ENCODE data around the gene PPRC1.

Gene PPRC1, protein sequence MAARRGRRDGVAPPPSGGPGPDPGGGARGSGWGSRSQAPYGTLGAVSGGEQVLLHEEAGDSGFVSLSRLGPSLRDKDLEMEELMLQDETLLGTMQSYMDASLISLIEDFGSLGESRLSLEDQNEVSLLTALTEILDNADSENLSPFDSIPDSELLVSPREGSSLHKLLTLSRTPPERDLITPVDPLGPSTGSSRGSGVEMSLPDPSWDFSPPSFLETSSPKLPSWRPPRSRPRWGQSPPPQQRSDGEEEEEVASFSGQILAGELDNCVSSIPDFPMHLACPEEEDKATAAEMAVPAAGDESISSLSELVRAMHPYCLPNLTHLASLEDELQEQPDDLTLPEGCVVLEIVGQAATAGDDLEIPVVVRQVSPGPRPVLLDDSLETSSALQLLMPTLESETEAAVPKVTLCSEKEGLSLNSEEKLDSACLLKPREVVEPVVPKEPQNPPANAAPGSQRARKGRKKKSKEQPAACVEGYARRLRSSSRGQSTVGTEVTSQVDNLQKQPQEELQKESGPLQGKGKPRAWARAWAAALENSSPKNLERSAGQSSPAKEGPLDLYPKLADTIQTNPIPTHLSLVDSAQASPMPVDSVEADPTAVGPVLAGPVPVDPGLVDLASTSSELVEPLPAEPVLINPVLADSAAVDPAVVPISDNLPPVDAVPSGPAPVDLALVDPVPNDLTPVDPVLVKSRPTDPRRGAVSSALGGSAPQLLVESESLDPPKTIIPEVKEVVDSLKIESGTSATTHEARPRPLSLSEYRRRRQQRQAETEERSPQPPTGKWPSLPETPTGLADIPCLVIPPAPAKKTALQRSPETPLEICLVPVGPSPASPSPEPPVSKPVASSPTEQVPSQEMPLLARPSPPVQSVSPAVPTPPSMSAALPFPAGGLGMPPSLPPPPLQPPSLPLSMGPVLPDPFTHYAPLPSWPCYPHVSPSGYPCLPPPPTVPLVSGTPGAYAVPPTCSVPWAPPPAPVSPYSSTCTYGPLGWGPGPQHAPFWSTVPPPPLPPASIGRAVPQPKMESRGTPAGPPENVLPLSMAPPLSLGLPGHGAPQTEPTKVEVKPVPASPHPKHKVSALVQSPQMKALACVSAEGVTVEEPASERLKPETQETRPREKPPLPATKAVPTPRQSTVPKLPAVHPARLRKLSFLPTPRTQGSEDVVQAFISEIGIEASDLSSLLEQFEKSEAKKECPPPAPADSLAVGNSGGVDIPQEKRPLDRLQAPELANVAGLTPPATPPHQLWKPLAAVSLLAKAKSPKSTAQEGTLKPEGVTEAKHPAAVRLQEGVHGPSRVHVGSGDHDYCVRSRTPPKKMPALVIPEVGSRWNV (N-terminal part only)

DNA sequence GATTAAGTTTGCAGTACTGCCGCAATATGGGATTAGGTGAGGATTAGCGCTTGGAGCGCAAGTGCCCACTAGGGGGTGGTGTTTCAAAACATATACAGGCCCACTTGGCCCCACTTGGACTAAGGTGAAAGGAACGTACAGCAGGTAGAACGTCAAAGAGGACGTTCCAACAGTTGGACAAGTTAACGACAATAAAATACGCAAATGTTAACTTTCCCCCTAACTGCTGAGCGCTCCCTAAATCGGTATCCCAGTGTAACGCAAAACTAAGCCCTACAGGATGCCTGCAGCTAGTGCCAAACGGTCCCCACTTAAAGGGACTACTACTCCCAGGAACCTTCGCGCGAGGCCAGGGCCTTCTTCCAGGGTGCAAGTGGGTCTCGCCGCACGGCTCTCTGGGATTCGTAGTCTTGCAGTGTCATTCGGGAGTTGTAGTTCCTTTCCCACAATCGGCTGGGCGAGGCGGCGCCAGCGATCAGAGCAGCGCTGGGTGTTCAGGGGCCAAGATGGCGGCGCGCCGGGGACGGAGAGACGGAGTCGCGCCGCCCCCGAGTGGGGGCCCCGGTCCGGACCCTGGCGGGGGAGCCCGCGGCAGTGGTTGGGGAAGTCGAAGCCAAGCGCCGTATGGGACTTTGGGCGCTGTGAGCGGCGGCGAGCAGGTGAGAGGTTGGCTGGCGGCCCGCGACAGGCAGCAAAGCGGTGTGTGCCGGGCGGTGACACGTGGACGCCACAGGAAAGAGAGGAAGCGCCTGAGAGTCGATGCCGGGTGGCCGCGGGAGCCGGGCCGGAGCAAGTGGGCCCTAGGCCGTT is at the start of gene PPRC1:
TSS of gene PPRC1 (plus strand) at position 478 of the 810 bp plus-strand sequence. CDS start at position 507, 29 bp downstream.
- peak; percentile 99 for DNase-seq
- in situ Hi-C loops (cut with HindIII; ENCODE audit: low pct_ligation_motif_present, low pct_unique_long_range_greater_than_20kb, low sequenced_read_pairs), result no loop called here

DNA sequence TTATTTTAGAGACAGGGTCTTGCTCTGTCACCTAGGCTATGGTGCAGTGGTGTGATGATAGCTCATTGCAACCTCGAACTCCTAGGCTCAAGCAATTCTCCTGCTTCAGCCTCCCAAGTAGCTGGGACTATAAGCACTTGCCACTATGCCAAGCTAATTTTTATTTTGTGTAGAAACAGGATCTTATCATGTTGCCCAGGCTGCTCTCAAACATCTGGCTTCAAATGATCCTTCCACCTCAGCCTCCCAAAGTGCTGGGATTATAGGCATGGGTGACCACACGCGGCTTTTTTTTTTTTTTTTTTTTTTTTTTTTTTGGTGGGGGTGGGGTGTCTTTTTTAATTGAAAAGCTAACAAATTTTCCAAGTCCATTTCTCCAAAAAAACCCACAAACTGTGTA is 49.3 kb upstream of the PPRC1 start:
- no peak for DNase-seq
- in situ Hi-C loops (cut with HindIII; ENCODE audit: low pct_ligation_motif_present, low pct_unique_long_range_greater_than_20kb, low sequenced_read_pairs), result no loop called here

DNA sequence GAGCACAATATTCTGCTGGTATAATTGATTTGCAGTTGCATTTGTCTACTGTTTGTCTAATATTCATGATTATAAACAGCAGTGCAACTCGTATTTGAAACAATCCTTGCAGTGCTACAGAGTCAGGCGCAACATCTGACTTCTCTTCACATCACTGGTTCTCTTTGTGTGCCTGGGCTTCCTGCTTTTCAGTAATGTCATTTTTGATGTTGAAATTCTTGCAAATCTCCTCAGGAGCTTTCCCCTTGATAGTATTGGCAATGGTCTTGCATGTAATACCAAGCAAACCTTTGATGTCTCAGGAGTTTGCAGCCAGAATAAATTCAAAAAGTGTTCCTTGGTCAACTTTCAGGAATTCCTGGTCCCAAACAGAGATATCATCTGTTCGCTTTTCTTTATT is 47.5 kb upstream of the PPRC1 start:
- in situ Hi-C loops (cut with HindIII; ENCODE audit: low pct_ligation_motif_present, low pct_unique_long_range_greater_than_20kb, low sequenced_read_pairs), result no loop called here

DNA sequence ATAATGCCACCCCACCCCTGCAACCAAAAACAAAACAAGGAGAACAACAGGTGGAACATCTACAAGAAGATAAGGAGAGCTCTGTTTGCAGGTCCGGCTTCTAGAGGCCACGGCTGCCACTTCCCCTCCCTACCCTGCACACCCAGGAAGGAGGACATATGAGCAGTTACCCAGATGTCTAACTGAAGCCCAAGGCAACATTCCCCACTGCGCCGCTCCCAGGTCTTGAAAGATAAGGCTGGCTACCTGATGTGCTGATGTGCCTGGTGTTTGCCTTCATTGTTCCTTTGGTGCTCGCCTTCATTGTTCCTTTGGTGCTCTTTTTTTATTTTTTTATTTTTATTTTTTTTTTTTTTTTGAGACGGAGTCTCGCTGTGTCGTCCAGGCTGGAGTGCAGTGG is 46.6 kb upstream of the PPRC1 start:
- in situ Hi-C loops (cut with HindIII; ENCODE audit: low pct_ligation_motif_present, low pct_unique_long_range_greater_than_20kb, low sequenced_read_pairs), result no loop called here
- DNase-seq, result no peak

More for the DNA sequence above, 47.5 kb upstream of the PPRC1 start:
- no peak for DNase-seq

DNA sequence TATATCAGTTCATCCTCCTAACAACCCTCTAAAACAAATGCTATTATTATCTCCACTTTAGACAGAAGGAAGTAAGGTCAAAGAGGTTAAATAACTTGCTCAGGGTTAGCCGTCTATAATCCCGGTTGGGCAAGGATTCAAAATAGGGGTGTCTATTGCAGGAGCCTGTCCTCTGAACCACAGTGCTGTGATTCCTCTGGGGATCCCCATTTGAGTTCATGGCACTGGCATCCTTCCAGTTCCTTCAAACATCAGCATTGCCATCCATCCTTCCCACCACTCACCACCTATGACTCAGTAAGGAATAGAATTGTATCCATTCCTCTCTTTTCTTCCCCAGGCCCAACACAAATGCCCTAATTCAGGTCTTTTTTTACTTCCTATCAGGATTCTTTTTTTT is 42.1 kb upstream of the PPRC1 start:
- no peak for DNase-seq
- in situ Hi-C loops (cut with HindIII; ENCODE audit: low pct_ligation_motif_present, low pct_unique_long_range_greater_than_20kb, low sequenced_read_pairs), result no loop called here

DNA sequence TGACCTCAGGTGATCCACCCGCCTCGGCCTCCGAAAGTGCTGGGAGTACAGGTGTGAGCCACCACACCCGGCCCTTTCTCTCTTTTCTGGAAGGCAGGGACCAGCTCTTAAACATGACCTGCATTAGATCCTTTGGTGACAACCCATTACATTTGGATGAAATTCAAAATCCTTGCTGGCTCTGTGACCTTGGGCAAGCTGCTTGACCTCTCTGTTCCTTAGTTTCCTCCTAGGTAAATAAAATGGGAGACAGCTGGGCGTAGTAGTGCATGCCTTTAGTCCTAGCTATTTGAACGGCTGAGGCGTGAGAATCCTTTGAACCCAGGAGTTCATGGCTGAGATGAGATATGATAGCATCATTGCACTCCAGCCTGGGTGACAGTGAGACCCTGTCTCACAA is 36.4 kb upstream of the PPRC1 start:
- no peak for DNase-seq
- in situ Hi-C loops (cut with HindIII; ENCODE audit: low pct_ligation_motif_present, low pct_unique_long_range_greater_than_20kb, low sequenced_read_pairs), result no loop called here

DNA sequence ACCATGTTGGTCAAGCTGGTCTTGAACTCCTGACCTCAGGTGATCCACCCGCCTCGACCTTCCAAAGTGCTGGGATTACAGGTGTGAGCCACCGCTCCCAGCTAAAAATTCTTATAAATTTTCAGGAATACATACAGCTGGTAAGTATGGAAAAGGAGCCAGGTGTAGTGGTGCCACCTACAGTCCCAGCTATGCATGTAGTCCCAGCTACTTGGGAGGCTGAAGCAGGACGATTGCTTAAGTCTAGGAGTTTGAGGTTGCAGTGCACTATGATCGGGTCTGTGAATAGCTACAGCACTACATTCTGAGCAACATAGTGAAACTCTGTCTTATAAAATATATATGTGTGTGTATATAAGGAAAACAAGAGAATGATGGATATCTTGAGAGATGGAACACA is 31.7 kb upstream of the PPRC1 start:
- no peak for DNase-seq
- in situ Hi-C loops (cut with HindIII; ENCODE audit: low pct_ligation_motif_present, low pct_unique_long_range_greater_than_20kb, low sequenced_read_pairs), result no loop called here

DNA sequence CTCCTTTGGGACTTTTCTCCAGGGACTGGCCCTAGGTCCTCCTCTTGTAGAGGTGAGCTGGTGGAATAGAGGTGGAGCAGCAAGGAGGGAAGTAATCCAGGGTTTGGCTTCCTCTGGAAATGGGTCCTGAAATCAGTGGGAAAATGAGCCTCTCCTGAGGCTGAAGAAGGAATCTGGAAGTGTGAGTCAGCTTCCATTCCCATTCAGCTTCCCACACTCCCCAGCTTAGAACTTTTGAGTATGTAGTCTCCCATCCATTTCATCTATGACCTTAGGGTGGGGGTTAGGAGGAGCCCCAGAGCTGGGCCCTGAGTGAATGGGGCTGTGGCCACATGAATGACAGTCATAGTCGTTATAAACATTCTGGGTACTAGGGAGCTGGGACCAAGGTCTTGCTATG is 30.4 kb upstream of the PPRC1 start:
- in situ Hi-C loops (cut with HindIII; ENCODE audit: low pct_ligation_motif_present, low pct_unique_long_range_greater_than_20kb, low sequenced_read_pairs), result no loop called here
- DNase-seq, result no peak

DNA sequence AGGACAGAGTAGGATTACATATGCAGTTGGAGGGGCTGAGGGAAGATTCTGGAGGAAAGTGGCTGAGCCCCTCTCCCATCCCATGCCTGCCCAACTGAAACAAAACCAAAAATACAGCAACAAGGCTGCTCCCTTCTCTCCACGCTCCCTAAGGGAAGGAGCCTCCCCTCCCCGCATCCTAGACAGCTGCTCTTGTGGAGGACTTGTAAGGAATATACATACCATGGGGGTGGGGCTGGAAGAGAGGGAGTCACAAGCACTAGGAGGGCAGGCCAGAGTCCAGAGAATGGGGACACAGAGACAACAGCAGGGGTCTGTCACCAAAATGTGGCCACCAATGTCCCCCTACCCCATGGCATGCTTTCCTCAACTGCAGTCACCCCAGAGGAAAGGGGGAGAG is 25.8 kb upstream of the PPRC1 start:
- no peak for DNase-seq
- in situ Hi-C loops (cut with HindIII; ENCODE audit: low pct_ligation_motif_present, low pct_unique_long_range_greater_than_20kb, low sequenced_read_pairs), result no loop called here

DNA sequence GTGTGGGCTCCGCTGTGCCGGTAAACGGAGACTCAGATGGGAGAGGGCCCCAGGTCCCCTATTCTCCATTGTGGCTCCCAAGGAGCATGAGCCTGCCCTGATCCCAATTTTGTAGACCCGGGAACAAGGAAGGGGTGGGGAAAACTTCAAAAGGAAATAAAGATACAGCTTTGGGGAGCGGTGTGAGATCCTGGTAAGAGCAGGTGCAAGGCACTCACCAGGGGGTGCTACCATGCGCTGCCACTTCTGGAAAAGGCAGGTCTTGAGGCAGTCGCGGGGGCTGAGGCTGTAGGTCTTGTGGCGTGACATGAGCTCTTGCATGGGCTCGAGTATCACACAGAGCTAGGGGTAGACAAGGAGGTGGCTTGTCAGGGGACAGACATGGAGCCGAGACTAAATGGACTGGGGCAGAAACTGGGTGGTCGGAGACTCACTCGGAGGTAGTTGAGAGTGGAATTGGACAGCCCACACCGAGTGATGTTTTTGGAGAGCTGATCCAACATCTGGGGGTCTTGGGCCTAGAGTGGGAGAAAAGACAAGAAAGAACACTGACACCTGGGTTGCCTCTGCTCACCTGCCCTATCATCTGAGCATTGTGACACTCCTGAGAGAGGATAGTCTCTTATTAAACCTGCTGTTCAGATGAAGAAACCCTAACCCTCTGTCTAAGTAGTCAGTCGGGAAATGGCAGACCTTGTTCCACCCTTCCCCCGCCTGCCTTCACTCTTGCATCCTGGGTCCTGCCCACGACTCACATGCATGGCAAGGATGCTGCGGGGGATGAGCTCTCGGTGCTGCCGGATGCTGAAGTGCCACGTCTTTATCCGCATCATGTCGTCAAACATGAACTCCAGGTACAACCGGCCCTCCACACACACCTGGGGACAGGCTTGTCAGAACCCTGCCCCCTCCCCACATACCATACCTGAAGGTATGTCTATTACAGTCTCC is 23.4 kb upstream of the PPRC1 start:
- in situ Hi-C loops (cut with HindIII; ENCODE audit: low pct_ligation_motif_present, low pct_unique_long_range_greater_than_20kb, low sequenced_read_pairs), result no loop called here

DNA sequence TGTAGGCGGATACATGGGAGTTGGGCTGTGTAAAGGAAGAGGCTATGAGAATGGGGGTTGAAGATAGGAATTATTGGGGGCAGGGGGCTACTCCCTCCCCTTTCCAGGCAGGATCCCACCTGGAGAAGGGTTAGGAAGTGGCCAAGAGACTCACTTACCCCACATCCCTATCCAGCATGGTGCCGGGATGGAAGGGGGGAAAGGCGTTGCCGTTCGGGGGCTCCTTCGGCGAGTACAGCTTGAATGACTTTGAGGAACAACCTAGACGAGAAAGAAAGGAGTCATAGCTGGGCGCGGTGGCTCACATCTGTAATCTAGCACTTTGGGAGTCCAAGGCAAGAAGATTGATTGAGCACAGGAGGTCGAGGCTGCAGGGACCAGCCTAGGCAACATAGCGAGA is 21.6 kb upstream of the PPRC1 start:
- DNase-seq, result no peak
- in situ Hi-C loops (cut with HindIII; ENCODE audit: low pct_ligation_motif_present, low pct_unique_long_range_greater_than_20kb, low sequenced_read_pairs), result no loop called here

More for the DNA sequence above, 23.4 kb upstream of the PPRC1 start:
- no peak for DNase-seq

DNA sequence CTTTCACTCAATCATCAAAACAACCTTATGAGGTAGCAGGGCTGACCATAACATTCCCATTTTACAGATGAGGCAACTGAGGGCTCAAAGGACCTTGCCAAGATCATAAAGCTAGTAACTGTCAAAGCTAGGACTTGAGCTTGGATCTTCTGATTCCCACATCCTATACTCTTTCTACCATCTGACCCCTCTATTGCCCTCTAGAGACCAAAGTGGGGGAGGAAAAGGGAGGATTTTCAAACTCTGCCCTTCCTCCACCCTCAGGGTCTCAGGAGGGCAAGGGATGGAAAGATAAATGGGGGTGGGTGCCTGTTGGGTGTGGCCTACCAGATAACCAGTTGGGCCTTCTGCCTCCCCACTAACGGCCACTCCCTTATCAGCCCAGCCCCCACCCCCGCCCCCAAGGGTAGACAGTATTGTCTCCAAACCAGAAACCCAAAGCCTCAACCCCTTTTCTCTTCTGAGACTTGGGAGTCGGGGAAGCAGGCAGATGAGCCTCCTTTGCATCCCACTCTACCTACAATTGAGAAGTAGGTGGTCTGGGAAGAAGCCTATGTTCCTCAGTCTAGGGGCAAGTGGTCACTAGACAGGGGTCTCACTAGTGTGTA is 20.5 kb upstream of the PPRC1 start:
- DNase-seq, result peak; percentile 19
- in situ Hi-C loops (cut with HindIII; ENCODE audit: low pct_ligation_motif_present, low pct_unique_long_range_greater_than_20kb, low sequenced_read_pairs), result no loop called here

DNA sequence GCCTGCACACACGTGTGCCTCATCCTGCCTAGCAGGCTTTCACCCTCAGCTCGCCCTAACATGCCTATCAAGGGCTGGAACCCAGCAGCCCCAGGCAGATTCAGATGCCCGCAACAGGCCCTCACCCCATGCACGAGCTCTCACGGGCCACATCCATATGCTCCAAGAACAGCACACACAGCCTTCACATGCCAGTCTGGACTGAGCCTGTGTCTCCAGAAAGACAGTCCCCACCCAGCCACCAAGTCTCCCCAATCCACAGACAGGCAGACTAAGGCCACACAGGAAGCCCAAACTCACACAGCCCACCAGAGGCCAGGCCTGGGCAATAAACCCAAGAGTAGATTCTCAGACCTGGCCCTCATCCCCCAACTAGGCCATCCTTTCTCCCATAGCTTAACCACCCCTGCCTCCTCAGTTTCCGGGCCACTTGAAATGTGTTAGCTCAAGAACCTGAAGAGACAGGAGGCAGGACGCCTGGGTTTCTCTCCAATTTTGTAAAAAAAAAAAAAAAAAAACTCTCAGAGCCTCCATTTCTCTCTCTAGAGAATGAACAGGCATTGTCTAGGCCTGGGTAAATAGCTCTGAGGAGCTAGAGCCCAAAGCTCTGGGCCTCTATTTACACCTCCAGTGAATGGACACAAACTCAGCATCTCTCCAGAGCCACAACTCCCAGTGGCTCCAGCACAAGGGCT is 19.4 kb upstream of the PPRC1 start:
- in situ Hi-C loops (cut with HindIII; ENCODE audit: low pct_ligation_motif_present, low pct_unique_long_range_greater_than_20kb, low sequenced_read_pairs), result no loop called here
- DNase-seq, result no peak

DNA sequence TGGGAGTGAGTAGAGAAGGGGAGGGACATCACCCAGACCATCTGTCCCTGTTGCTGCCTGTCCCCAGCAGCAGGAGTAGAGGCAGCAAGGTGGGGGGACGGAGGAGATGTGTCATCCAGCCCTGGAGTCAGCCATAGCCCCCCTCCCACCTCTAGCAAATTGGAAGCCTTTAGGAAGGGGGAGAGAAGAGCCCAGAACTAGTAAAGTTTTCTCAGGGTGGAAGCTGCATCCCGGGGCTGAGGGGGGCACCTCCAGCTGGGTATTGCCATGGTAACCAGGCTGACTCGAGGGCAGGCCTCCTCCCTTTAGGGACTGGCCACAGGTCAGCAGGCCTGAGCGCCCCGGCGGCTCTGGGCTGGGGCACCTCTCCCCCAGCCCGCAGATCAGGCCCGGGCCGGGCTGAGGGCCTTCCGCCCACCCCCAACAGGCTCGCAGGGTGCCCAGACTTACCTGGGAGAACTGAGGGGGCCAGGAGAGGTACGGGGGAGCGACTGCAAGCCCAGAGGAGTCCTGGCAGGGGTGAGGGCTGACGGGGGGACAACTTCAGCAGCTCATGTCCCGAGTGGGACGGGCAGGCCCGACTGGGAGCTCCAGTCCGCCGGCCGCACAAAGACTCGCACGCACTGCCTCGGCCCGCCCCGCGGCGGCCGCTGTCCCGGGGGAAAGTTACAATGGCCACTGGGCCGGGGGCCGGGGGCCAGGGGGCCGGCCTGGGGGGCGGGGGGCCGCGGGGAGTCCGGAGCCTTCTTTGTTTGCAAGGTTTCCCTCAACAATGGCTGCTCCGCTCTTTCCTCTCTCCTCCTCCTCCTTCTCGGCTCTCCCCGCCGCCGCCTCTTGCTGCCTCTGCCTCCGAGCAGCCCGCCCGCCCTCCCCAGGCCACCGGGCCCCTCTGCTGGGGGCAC is 18.6 kb upstream of the PPRC1 start:
- DNase-seq, result peak; percentile 25
- in situ Hi-C loops (cut with HindIII; ENCODE audit: low pct_ligation_motif_present, low pct_unique_long_range_greater_than_20kb, low sequenced_read_pairs), result no loop called here

DNA sequence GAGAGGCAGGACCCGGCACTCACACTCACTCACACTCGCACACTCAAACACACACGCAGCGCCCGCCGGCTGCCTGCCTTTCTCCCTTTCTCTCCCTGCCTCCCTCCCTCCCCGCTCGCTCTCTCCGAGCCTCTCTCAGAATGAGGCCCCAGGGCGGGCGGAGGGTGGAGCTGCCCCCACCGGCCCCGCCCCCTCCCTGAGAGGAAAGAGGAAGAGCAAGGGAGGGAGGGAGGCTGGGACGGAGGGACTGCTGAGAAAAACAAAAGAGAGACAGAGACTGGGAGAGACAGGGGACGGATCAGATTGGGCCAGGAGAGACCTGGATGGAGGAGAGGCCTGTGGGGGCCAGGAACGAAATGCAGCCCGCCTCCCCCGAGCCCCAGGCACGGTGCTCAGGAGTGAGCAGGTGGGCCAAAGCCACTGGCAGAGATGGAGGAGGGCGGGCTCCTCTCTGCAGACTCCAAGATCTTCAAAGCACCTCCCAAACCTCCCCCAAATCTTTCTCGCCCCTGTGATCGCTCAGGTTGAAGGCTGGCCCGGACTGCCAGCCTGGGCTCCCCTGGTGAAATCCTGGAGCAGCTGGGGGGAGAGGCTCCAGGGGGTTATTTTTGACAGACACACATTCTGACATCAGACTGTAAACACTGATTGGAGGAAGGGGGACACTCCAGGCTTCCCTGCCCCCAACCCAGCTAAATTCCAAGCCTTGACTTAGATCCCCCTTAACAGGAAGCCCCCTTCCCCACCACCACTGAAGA is 17.8 kb upstream of the PPRC1 start:
- peak; percentile 88 for DNase-seq
- in situ Hi-C loops (cut with HindIII; ENCODE audit: low pct_ligation_motif_present, low pct_unique_long_range_greater_than_20kb, low sequenced_read_pairs), result no loop called here
